Left ventricle myocardium superior (tissue), 1 donor: ENCODE results near the gene KAT2B. TPM values are rescaled to one million over a fixed set of nuclear protein-coding genes. Genes with fewer than 3 reads are reported as not detected.
A peak's percentile ranks its signal among the peaks of the same experiment; 100 is the strongest.

Experiments
- ATAC-seq: fragments of 200-7000 bp; cut with Tn5 transposase; one replicate; pipeline ENCODE4 v1.9.1; 2020; ENCODE audit warnings: mild to moderate bottlenecking, moderate library complexity
- DNase-seq: peaks from one replicate; pipeline ENCODE4 v3.0.0-alpha.2; 2020
- intact Hi-C: fragments of 100-400 bp; cut with micrococcal nuclease; formaldehyde crosslinking; loops from one replicate; pipeline ENCODE4 v1.11.0; 2022
- total RNA-seq: library from RNA; stranded (reverse); fragmentation: NEBNext Ultra II Directional; extraction: Animal tissue kit (Norgen Biotek cat#: 25700); gene quantifications from one replicate; pipeline ENCODE4 v1.2.1, GENCODE V29; 2021
- donor health status: DM: no; HTN: yes; CAD: no; lungs with severe emphysema.

Gene KAT2B
- total RNA-seq, 1 donor from 2014 or later = 111 TPM

DNA sequence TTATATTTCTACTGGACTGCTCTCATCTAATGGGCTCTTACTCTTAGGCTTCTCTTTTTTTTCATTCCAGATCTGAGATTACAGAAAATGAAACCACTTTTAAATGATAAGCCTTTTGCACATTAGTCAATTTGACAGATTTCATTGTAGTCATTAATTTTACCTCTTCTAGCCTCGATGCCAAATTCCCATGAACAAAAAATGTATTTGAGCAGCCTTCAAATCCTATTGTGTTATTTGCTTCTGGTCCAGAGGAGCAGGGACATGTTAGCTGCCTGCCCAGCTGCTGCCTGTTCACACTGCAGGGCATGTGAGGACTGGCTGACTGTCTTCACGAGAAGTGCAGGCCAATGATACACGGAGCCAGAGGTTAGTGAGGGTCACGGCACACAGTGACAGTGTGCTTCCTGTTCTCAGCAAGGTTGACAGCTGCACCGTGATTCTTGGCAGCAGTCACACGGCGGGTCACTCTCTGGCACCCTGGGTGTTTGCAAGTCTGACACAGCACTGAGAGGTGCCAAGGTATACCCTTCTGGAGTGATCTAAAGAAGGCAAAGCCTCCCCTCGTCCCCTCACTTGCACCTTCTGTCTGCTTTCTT lies 40.8 kb downstream of the KAT2B start:
- ATAC-seq (peak; percentile 100), DNase-seq (peak; percentile 88)
- intact Hi-C loops = no loop called here

- intact Hi-C loops = no loop called here
- ATAC-seq (no peak), DNase-seq (no peak)
Measured at GRCh38 chr3:20083253-20083652, 43.0 kb downstream of the KAT2B start.

DNA sequence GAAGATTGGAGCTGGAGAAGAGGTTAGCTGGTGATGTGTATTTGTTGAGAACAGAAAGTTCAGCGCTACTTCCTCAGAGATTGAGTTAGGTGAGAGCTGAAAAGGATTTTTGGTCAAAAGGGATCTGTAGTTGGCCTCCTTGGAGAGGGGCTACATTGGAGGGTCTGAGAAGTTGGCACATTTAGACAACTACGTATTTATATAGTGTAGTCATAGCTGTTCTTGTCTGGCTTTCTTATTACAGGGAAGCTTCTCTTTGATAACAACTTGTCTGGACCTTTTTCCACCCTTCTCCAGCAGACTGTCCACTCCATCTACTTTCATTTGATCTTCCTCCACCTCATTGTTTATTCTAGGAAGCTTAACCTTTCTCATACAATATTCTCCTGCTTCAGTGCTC lies 43.7 kb downstream of the KAT2B start:
- intact Hi-C loops = no loop called here

DNA sequence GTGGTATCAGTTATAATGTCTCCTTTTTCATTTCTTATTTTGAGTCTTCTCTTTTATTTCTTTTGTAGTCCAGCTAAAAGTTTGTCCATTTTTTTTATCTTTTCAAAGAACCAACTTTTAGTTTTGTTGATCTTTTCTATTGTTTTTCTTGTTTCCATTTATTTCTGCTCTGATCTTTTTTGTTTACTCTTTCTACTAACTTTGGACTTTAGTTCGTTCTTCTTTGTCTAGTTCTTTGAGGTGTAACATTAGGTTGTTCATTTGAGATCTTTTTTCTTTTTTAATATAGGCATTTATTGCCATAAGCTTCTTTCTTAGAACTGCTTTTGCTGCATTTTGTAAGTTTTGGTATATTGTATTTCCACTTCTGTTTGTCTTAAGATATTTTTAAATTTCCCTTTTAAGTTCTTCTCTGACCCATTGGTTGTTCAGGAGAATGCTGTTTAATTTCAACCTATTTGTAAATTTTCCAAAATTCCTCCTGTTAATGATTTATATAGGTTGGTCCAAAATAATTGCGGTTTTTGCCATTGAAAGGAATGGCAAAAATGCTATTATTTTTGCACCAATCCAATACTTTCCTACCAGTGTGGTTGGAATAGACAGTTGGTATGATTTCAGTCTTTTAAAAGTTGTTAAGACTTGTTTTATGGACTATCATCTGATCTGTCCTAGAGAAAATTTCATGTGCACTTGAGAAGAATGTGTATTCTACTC lies 51.2 kb downstream of the KAT2B start:
- ATAC-seq (no peak), DNase-seq (no peak)
- intact Hi-C loops = no loop called here

More for the DNA sequence above, 43.7 kb downstream of the KAT2B start:
- no peak for ATAC-seq
- DNase-seq = no peak

GRCh38 chr3:20095470-20095869 lies 55.2 kb downstream of the KAT2B start:
- DNase-seq (no peak), ATAC-seq (no peak)
- intact Hi-C loops = no loop called here

DNA sequence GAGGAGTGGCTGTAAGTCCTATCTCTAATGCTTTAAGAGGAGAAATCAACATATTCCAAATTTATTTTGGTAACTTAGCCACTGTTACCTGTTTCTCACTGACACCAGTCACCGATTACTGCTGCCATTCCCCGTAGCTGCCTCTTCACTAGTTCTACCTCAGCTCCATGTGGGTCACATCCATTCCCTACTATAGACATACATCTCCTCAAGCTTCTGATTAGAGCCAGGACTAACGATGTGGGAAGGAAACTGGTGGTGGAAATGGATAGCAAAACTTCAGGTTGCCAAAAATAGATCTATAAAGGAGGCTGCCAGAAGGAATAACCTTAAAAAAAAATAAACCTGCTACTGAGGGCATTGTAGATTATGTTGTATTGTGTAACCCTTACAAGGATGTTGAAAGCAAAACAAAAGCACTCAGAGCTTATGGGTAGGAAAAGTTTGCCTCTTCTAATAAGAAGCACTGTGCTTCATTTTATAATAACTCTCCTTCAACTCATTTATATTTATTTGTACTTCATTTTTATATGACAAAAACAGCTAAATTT lies 56.0 kb downstream of the KAT2B start:
- peak; percentile 35 for ATAC-seq
- intact Hi-C loops = no loop called here
- DNase-seq = no peak

- ATAC-seq (no peak), DNase-seq (no peak)
- intact Hi-C loops = no loop called here
Measured at GRCh38 chr3:20097015-20097414, 56.8 kb downstream of the KAT2B start.

DNA sequence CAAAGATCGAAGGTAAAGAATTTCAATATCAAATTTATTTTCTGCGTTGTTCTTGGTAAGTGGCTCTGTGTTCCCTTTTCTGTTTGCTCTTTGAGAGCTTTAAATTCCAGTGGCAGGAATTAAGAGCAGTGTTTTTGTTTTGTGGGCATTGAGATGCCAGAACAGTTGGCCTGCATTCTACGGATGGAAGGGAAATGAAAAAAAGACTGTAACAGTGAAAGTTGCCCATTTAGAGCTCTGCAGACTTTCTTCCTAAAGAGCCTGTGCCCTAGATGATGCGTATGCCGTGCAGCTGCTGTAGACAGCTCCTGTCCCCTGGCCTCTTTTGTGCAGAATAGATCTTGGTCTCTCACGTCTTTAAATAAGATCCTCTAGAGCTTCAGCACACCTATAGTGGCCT lies 58.8 kb downstream of the KAT2B start:
- no peak for ATAC-seq
- intact Hi-C loops = no loop called here
- DNase-seq = no peak

DNA sequence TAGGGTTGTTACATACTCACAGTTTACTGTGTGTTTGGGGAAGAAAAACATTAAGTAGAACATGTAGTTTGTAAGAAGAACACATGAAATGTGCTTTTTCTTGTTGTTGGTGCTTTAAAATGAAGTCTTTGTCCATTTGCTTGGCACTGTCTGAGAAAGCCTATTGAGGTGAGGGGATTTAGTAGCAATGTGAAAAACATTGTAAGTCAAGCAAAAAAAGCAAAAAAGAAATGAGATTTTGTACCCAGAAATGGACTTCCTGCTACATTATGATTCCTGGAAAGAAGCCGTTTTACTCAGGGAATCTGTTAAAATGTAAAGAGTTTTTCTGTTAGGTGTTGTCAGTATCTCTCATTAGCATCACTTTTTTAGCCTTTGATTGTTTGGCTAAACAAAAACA lies 59.9 kb downstream of the KAT2B start:
- DNase-seq (no peak), ATAC-seq (no peak)
- intact Hi-C loops = no loop called here

GRCh38 chr3:20101041-20101440 lies 60.8 kb downstream of the KAT2B start:
- no peak for ATAC-seq
- DNase-seq = no peak
- intact Hi-C loops = no loop called here

GRCh38 chr3:20103731-20104130 lies 63.5 kb downstream of the KAT2B start:
- DNase-seq (no peak), ATAC-seq (no peak)
- intact Hi-C loops = no loop called here

- DNase-seq (no peak), ATAC-seq (no peak)
- intact Hi-C loops = no loop called here
Measured at GRCh38 chr3:20104167-20104661, 64.0 kb downstream of the KAT2B start.

DNA sequence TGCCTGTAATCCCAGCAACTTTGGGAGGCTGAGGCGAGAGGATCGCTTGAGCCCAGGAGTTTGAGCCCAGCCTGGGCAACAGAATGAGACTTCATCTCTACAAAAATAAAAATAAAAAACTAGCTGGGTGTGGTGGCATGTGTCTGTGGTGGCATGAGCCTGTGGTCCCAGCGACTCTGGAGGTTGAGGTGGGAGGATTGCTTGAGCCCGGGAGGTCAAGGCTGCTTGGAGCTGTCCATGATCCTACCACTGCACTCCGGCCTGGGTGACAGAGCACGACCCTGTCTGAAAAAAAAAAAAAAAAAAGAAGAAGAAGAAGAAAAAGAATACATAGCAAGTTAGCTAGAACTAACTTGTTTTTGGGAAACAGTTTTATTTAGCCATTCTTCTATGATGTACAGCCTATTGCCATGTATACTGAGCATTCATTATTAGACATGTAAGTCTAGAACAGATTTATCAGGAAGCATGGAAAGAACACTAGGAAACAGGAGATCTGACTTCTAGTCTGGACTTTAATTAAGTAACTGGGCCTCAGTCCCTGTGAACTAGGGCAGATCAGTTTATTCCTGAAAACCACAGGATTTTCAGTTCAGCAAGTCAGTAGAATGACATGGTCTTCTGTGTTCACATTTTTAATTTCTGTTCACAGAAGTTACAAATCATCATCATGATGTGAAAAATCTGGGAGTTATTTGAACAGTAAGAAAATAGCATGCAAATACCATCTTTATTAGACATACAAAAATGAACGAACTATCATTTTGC lies 65.5 kb downstream of the KAT2B start:
- ATAC-seq = no peak
- intact Hi-C loops = no loop called here

DNA sequence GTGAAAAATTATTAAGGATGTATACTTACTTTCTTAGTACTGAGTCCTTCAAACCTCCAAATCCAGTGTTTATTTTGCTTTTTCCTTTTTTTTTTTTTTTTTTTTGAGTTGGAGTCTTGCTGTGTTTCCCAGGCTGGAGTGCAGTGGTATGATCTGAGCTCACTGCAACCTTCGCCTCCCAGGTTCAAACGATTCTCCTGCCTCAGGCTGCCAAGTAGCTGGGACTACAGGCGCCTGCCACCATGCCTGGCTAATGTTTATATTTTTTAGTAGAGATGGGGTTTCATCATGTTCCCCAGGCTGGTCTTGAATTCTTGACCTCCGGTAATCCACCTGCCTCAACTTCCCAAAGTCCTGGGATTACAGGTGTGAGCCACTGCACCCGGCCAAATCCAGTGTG lies 67.5 kb downstream of the KAT2B start:
- ATAC-seq (no peak), DNase-seq (no peak)
- intact Hi-C loops = no loop called here

More for the DNA sequence above, 65.5 kb downstream of the KAT2B start:
- no peak for DNase-seq

DNA sequence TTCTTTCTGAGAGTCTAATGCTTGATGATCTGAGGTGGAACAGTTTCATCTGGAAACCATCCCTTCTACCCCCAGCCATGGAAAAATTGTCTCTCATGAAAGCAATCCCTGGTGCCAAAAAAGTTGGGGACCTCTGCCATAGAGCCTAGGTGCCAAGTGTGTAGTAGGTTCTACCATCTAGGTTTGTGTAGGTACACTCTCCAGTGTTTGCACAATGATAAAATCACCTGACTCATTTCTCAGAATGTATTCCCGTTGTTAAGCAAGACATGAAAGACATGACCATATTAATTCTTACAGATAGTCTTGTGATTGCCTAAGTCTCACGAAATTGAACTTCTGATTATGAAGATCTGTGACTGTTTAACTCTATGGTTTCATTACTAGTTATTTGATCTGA lies 68.6 kb downstream of the KAT2B start:
- DNase-seq (no peak), ATAC-seq (no peak)
- intact Hi-C loops = no loop called here

- ATAC-seq = no peak
- no peak for DNase-seq
- intact Hi-C loops = no loop called here
Measured at GRCh38 chr3:20110826-20111225, 70.6 kb downstream of the KAT2B start.

DNA sequence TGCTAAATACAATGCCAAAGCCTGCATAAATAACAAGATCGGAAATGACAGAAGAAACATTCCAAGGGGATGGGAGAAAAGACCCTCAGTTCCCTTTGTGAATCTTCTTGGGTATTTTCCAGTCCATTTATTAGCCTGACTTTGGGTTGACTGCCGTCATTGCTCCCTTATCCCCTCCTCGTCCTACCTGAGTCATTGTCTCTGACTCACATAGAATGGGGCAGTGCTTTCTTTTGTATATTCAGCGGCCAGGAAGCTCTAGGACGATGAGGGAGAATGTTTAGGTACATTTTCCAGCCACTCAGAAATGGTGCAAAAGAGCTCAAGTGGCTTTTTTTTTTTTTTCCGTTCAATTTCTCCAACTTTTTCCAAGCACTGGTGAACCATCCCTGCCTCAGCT lies 71.6 kb downstream of the KAT2B start:
- DNase-seq = no peak
- intact Hi-C loops = no loop called here
- no peak for ATAC-seq

DNA sequence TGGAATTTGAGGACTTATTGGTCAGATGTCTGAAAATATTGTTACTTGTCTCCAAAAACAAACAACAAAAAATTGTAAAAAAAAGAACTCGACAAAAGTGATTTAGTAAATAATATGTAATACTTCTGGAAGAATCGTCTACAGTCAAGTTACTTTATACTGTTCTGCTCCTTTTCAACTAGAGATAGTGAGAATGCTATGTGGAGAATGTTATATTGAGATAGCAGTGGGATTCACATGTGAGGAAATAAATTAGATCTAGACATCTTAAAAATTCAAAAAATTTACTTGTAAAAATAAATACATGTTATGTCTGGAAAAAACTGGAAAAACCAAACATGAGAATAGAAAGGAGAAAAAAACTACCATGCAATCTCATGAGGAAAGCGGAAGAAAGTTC lies 80.8 kb downstream of the KAT2B start:
- no peak for ATAC-seq
- intact Hi-C loops = no loop called here
- no peak for DNase-seq

GRCh38 chr3:20123131-20123652 lies 82.9 kb downstream of the KAT2B start:
- DNase-seq = no peak
- intact Hi-C loops = no loop called here

GRCh38 chr3:20125289-20125688 lies 85.0 kb downstream of the KAT2B start:
- ATAC-seq = no peak

More at GRCh38 chr3:20123131-20123652, 82.9 kb downstream of the KAT2B start:
- ATAC-seq = no peak

More at GRCh38 chr3:20125289-20125688, 85.0 kb downstream of the KAT2B start:
- no peak for DNase-seq
- intact Hi-C loops = no loop called here
